ENCODE results near the gene CRPPA.

CRPPA gene

GRCh38 chr7:16403475-16403874 lies 17.9 kb downstream of the CRPPA start:
- TF ChIP-seq FOXP2 (optimal IDR thresholded peaks at IDR 0.05; ENCODE audit: control extremely low read depth, extremely low read length, insufficient read depth): no peak
- no peak for TF ChIP-seq POLR2AphosphoS5 (IDR thresholded peaks at IDR 0.05; ENCODE audit: borderline replicate concordance, low read depth, low read length)
- TF ChIP-seq EZH2 (IDR thresholded peaks at IDR 0.05): no peak
- Histone ChIP-seq H3K27ac (no peak overlapping the region), H3K4me3 (no peak overlapping the region), H3K36me3 (ENCODE audit: insufficient read depth, low read length) (no peaks in the 10 kb centered on the region), H3K9me3 (ENCODE audit: low read depth, low read length) (peaks cover 3% of the 10 kb centered on the region; the same call in 1 of the 2 replicates), H3K9ac (ENCODE audit: insufficient read length) (no peak overlapping the region)
- DNase-seq (ENCODE audit: low read depth, low spot score): no peak

GRCh38 chr7:16402940-16403339 lies 18.4 kb downstream of the CRPPA start:
- Histone ChIP-seq H3K9me3 (ENCODE audit: low read depth, low read length) (peaks cover 5% of the 10 kb centered on the region; the same call in 1 of the 2 replicates), H3K9ac (ENCODE audit: insufficient read length) (no peak overlapping the region), H3K36me3 (ENCODE audit: insufficient read depth, low read length) (no peaks in the 10 kb centered on the region), H3K4me3 (no peak overlapping the region), H3K27ac (no peak overlapping the region)
- TF ChIP-seq EZH2 (IDR thresholded peaks at IDR 0.05) (no peak), POLR2AphosphoS5 (IDR thresholded peaks at IDR 0.05; ENCODE audit: borderline replicate concordance, low read depth, low read length) (no peak), FOXP2 (optimal IDR thresholded peaks at IDR 0.05; ENCODE audit: control extremely low read depth, extremely low read length, insufficient read depth) (no peak)
- no peak for DNase-seq (ENCODE audit: low read depth, low spot score)

- H3K4me3 ChIP-seq: no peak overlapping the region
- H3K27ac ChIP-seq: no peak overlapping the region
These were observed 19.2 kb downstream of the CRPPA start for GRCh38 chr7:16402091-16402490.

GRCh38 chr7:16400893-16401275 lies 20.5 kb downstream of the CRPPA start:
- DNase-seq (ENCODE audit: low read depth, low spot score): no peak
- peaks cover 8% of the 10 kb centered on the region; the same call in 1 of the 2 replicates for H3K9me3 ChIP-seq (ENCODE audit: low read depth, low read length)
- H3K36me3 ChIP-seq (ENCODE audit: insufficient read depth, low read length): no peaks in the 10 kb centered on the region
- H3K27ac ChIP-seq: no peak overlapping the region
- no peak for TF ChIP-seq EZH2 (IDR thresholded peaks at IDR 0.05)
- H3K4me3 ChIP-seq: no peak overlapping the region
- H3K9ac ChIP-seq (ENCODE audit: insufficient read length): no peak overlapping the region

More at GRCh38 chr7:16402091-16402490, 19.2 kb downstream of the CRPPA start:
- TF ChIP-seq POLR2AphosphoS5 (IDR thresholded peaks at IDR 0.05; ENCODE audit: borderline replicate concordance, low read depth, low read length) (no peak), EZH2 (IDR thresholded peaks at IDR 0.05) (no peak)
- no peak for DNase-seq (ENCODE audit: low read depth, low spot score)
- Histone ChIP-seq H3K36me3 (ENCODE audit: insufficient read depth, low read length) (no peaks in the 10 kb centered on the region), H3K9ac (ENCODE audit: insufficient read length) (no peak overlapping the region), H3K9me3 (ENCODE audit: low read depth, low read length) (peaks cover 8% of the 10 kb centered on the region; the same call in 1 of the 2 replicates)

- TF ChIP-seq POLR2AphosphoS5 (IDR thresholded peaks at IDR 0.05; ENCODE audit: borderline replicate concordance, low read depth, low read length) (no peak), EZH2 (IDR thresholded peaks at IDR 0.05) (no peak), FOXP2 (optimal IDR thresholded peaks at IDR 0.05; ENCODE audit: control extremely low read depth, extremely low read length, insufficient read depth) (no peak)
- DNase-seq (ENCODE audit: low read depth, low spot score): no peak
- Histone ChIP-seq H3K9ac (ENCODE audit: insufficient read length) (no peak overlapping the region), H3K9me3 (ENCODE audit: low read depth, low read length) (peaks cover 8% of the 10 kb centered on the region; the same call in 1 of the 2 replicates), H3K36me3 (ENCODE audit: insufficient read depth, low read length) (no peaks in the 10 kb centered on the region), H3K4me3 (no peak overlapping the region), H3K27ac (no peak overlapping the region)
These were observed 21.1 kb downstream of the CRPPA start for GRCh38 chr7:16399916-16400892.

GRCh38 chr7:16399265-16399831 lies 22.0 kb downstream of the CRPPA start:
- no peak overlapping the region for H3K4me3 ChIP-seq
- H3K9ac ChIP-seq (ENCODE audit: insufficient read length): no peak overlapping the region
- TF ChIP-seq FOXP2 (optimal IDR thresholded peaks at IDR 0.05; ENCODE audit: control extremely low read depth, extremely low read length, insufficient read depth) (no peak), EZH2 (IDR thresholded peaks at IDR 0.05) (no peak), POLR2AphosphoS5 (IDR thresholded peaks at IDR 0.05; ENCODE audit: borderline replicate concordance, low read depth, low read length) (no peak)
- H3K9me3 ChIP-seq (ENCODE audit: low read depth, low read length): peaks cover 8% of the 10 kb centered on the region; the same call in 1 of the 2 replicates
- H3K36me3 ChIP-seq (ENCODE audit: insufficient read depth, low read length): no peaks in the 10 kb centered on the region
- no peak for DNase-seq (ENCODE audit: low read depth, low spot score)
- no peak overlapping the region for H3K27ac ChIP-seq

- H3K4me3 ChIP-seq: no peak overlapping the region; the same call in 1 of the 2 replicates
- H3K9me3 ChIP-seq (ENCODE audit: low read depth, low read length): peaks cover 8% of the 10 kb centered on the region; the same call in 1 of the 2 replicates
- H3K27ac ChIP-seq: no peak overlapping the region
These were observed 23.0 kb downstream of the CRPPA start for GRCh38 chr7:16398146-16399017.

More at GRCh38 chr7:16398146-16399017, 23.0 kb downstream of the CRPPA start:
- H3K36me3 ChIP-seq (ENCODE audit: insufficient read depth, low read length): no peaks in the 10 kb centered on the region
- no peak for TF ChIP-seq POLR2AphosphoS5 (IDR thresholded peaks at IDR 0.05; ENCODE audit: borderline replicate concordance, low read depth, low read length)
- DNase-seq (ENCODE audit: low read depth, low spot score): no peak
- no peak overlapping the region for H3K9ac ChIP-seq (ENCODE audit: insufficient read length)
